Lung (tissue), 12 donors: ENCODE measurements around the gene TGFBR2. TPM values are rescaled to one million over a fixed set of nuclear protein-coding genes. Genes with fewer than 3 reads are reported as not detected.

Source experiments
- ATAC-seq: fragments of 200-7000 bp; cut with Tn5 transposase; one replicate; pipeline ENCODE4 v1.9.1; 2020; ENCODE audit warnings: moderate number of reproducible peaks; ENCODE audit not compliant: insufficient read depth, low FRiP score
- DNase-seq, 3 donors: peaks; one replicate each; pipeline ENCODE4 v3.0.0-alpha.2; 2013 to 2017
- H3K27ac ChIP-seq, 2 donors: one replicate each; pipeline ENCODE4 v1.5.1; 2013; ENCODE audit warnings: mild to moderate bottlenecking in 2 of 2, moderate library complexity in 2 of 2, control low read depth in 1 of 2, inconsistent platforms in 1 of 2, low read depth in 1 of 2, low read length in 1 of 2
- H3K27me3 ChIP-seq, 3 donors: one replicate each; pipeline ENCODE4 v1.5.1; 2013; ENCODE audit warnings: low read length in 2 of 3; ENCODE audit not compliant: control insufficient read depth in 3 of 3, insufficient read depth in 3 of 3
- H3K36me3 ChIP-seq, 4 donors: one replicate each; pipeline ENCODE4 v1.5.1; 2013; ENCODE audit warnings: low read length in 4 of 4, mild to moderate bottlenecking in 1 of 4, moderate library complexity in 1 of 4; ENCODE audit not compliant: control insufficient read depth in 4 of 4, insufficient read depth in 4 of 4
- H3K4me1 ChIP-seq, 5 donors: one replicate each; pipeline ENCODE4 v1.5.1; 2013; ENCODE audit warnings: low read length in 5 of 5, mild to moderate bottlenecking in 2 of 5, moderate library complexity in 1 of 5; ENCODE audit not compliant: control insufficient read depth in 5 of 5, insufficient read depth in 5 of 5
- H3K4me3 ChIP-seq: one replicate; pipeline ENCODE4 v1.5.1; 2013; ENCODE audit warnings: mild to moderate bottlenecking, control low read depth, moderate library complexity
- H3K9ac ChIP-seq, 2 donors: one replicate each; pipeline ENCODE4 v1.5.1; 2013; ENCODE audit warnings: low read length in 2 of 2, control low read depth in 1 of 2; ENCODE audit not compliant: insufficient read depth in 1 of 2
- H3K9me3 ChIP-seq, 4 donors: one replicate each; pipeline ENCODE4 v1.5.1; 2013; ENCODE audit warnings: low read length in 3 of 4, mild to moderate bottlenecking in 1 of 4, moderate library complexity in 1 of 4; ENCODE audit not compliant: control insufficient read depth in 4 of 4, insufficient read depth in 3 of 4
- CTCF ChIP-seq: IDR thresholded peaks from 2 replicates; pipeline ENCODE4 v1.5.1; 2012; ENCODE audit warnings: mild to moderate bottlenecking; ENCODE audit errors: control extremely low read depth, extremely low read depth
- WGBS, 2 donors: extraction: QIAGEN DNeasy Blood & Tissue Kit; methylation state at CpG; one replicate each; pipeline ENCODE4 v1.1.7; 2013; 5-methylcytosine and 5-hydroxymethylcytosine counted together
- polyA plus RNA-seq, 2 donors: library from polyadenylated mRNA; stranded (reverse); fragments of 200-250 nt; gene quantifications; one replicate each; pipeline ENCODE4 v1.2.1, GENCODE V29; 2013
- total RNA-seq, 2 donors: library from RNA; depleted of rRNA in 1 of 2; stranded (reverse); fragments of >200 nt in 1 of 2; gene quantifications; one replicate each; pipeline ENCODE4 v1.2.1, GENCODE V29; 2014 to 2021
- donor health status: control.
- donor health status: control.
- donor health status: Bipolar disorder and iron deficiency.
- donor health status: healthy.
- donor health status: DM: yes; HTN: yes; CAD: no.

Gene TGFBR2
- total and polyA plus RNA-seq, 4 donors, result 31.1 to 232 (median 163) TPM

- Histone ChIP-seq H3K4me3 (no peak overlapping the region), H3K9ac (no peak overlapping the region), H3K27me3 (no peaks in the 10 kb centered on the region), H3K27ac (no peak overlapping the region), H3K36me3 (no peaks in the 10 kb centered on the region), H3K9me3 (no peaks in the 10 kb centered on the region), H3K4me1 (no peaks in the 10 kb centered on the region)
- ATAC-seq, result no peak
- WGBS, 2 donors, result 74 to 80% methylated on average over 9 of the region's 9 CpGs
- DNase-seq, result no peak
- TF ChIP-seq CTCF, result no peak
Measured at GRCh38 chr3:30704931-30705890, 98.8 kb downstream of the TGFBR2 start.

DNA sequence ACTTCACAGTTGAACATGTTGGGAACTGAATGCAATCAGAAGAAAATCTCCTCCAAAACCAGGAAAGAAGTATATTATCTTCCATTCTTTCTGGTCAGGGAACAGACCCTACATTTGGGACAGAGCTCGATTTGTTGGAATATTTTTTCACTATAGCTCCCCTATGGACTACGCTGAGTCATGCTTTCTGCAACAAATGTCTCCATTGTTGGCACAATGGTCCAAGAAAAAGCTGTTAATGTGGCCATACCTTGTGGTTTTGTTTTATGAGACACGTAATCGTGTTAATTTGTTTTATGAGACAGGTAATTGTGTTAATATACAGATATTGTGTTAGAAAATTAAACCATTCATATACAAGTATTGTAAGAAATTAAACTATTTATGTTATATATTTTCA is 101.4 kb downstream of the TGFBR2 start:
- no peaks in the 10 kb centered on the region for H3K9me3 ChIP-seq
- no peak for DNase-seq
- no peak overlapping the region for H3K9ac ChIP-seq
- H3K27me3 ChIP-seq, result no peaks in the 10 kb centered on the region
- 97 to 99% methylated on average over 4 of the region's 4 CpGs for WGBS, 2 donors
- no peaks in the 10 kb centered on the region for H3K4me1 ChIP-seq
- H3K36me3 ChIP-seq, result no peaks in the 10 kb centered on the region
- no peak for ATAC-seq
- TF ChIP-seq CTCF, result no peak
- H3K27ac ChIP-seq, result no peak overlapping the region
- no peak overlapping the region for H3K4me3 ChIP-seq

GRCh38 chr3:30708472-30708871 is 102.1 kb downstream of the TGFBR2 start:
- DNase-seq (no peak), ATAC-seq (no peak)
- Histone ChIP-seq H3K27me3 (no peaks in the 10 kb centered on the region), H3K4me1 (no peaks in the 10 kb centered on the region), H3K9ac (no peak overlapping the region), H3K9me3 (no peaks in the 10 kb centered on the region), H3K36me3 (no peaks in the 10 kb centered on the region), H3K27ac (no peak overlapping the region), H3K4me3 (no peak overlapping the region)
- no peak for TF ChIP-seq CTCF
